Gastrocnemius medialis (tissue), 4 donors: ENCODE data around the gene SORT1. TPM values are rescaled to one million over a fixed set of nuclear protein-coding genes. Genes with fewer than 3 reads are reported as not detected.

Source experiments
- ATAC-seq, 2 donors: fragments of 150-250 bp; one replicate each; pipeline ENCODE4 v1.9.1; 2016
- DNase-seq, 2 donors: peaks; one replicate each; pipeline ENCODE4 v3.0.0-alpha.2; 2019
- H3K27ac ChIP-seq, 4 donors: fragments of 200-600 bp; sonication (generic); 1 replicate in 1 of 4; 2 replicates in 3 of 4; pipeline ENCODE4 v1.5.1; 2016 to 2018; ENCODE audit warnings: mild to moderate bottlenecking in 2 of 4, moderate library complexity in 1 of 4
- H3K27me3 ChIP-seq, 3 donors: fragments of 200-600 bp; sonication (generic) in 2 of 3; 1 replicate in 1 of 3; 2 replicates in 2 of 3; pipeline versions ENCODE4 v1.5.1 to v1.6.0; 2016 to 2019; ENCODE audit warnings: mild to moderate bottlenecking in 1 of 3, moderate library complexity in 1 of 3
- H3K36me3 ChIP-seq, 2 donors: fragments of 200-600 bp; sonication (generic) in 1 of 2; one replicate each; pipeline ENCODE4 v1.5.1; 2017 to 2018
- H3K4me1 ChIP-seq, 2 donors: fragments of 200-600 bp; sonication (generic) in 1 of 2; one replicate each; pipeline ENCODE4 v1.5.1; 2016 to 2017; ENCODE audit warnings: mild to moderate bottlenecking in 2 of 2
- H3K4me3 ChIP-seq, 4 donors: fragments of 200-600 bp; sonication (generic) in 3 of 4; 1 replicate in 1 of 4; 2 replicates in 3 of 4; pipeline ENCODE4 v1.5.1; 2016 to 2019; ENCODE audit warnings: mild to moderate bottlenecking in 2 of 4
- H3K9me3 ChIP-seq, 3 donors: fragments of 200-600 bp; sonication (generic) in 2 of 3; 1 replicate in 1 of 3; 2 replicates in 2 of 3; pipeline ENCODE4 v1.5.1; 2016 to 2019
- CTCF ChIP-seq, 5 experiments: fragments of 450-650 bp in 3 of 5; fragments of 200-600 bp in 2 of 5; sonication (generic) in 2 of 5; IDR thresholded peaks in 4 of 5; conservative IDR thresholded peaks in 1 of 5; 1 replicate in 4 of 5; 2 replicates in 1 of 5; pipeline ENCODE4 v1.5.1; 2016 to 2019; ENCODE audit warnings: antibody characterized with exemption in 5 of 5, mild to moderate bottlenecking in 3 of 5, moderate library complexity in 3 of 5
- POLR2A ChIP-seq, 2 donors: fragments of 450-650 bp; IDR thresholded peaks; one replicate each; pipeline ENCODE4 v1.6.1; 2017; ENCODE audit warnings: antibody characterized with exemption in 2 of 2, mild to moderate bottlenecking in 2 of 2, moderate library complexity in 2 of 2
- in situ Hi-C, 4 donors: fragments of 200-750 bp; cut with MboI; loops; one replicate each; pipeline versions ENCODE4 v1.15.0 to v1.8.0; 2017; ENCODE audit warnings: low sequenced_read_pairs in 4 of 4
- intact Hi-C: fragments of 100-400 bp; cut with DNase I; formaldehyde crosslinking; loops from one replicate; pipeline ENCODE4 v1.15.1; 2023; ENCODE audit warnings: low total_unique reads
- total RNA-seq, 4 donors: library from RNA; depleted of rRNA; stranded (reverse); fragments of >200 nt; gene quantifications; one replicate each; pipeline versions ENCODE4 v1.1.0 to v1.2.3, GENCODE V29; 2016

SORT1 gene
- total RNA-seq, 4 donors from 2014 or later = 93.7 to 226 (median 190) TPM

- intact Hi-C loops = loop anchor here (2.0 kb wide), 1 partner anchor 22 kb away; no protein-coding TSS in a partner anchor
- in situ Hi-C loops = no loop called here
- ATAC-seq (peak; percentile 85), DNase-seq (peak; percentile 31 to 37)
- TF ChIP-seq POLR2A (IDR thresholded peaks at IDR 0.05) = peak in 1 of 2 donors; percentile 48
- TF ChIP-seq CTCF (IDR thresholded peaks at IDR 0.05 in 4 of 5, conservative IDR thresholded peaks at IDR 0.05 in 1 of 5) = no peak
- Histone ChIP-seq H3K27ac (peak overlapping the region; percentile 92 to 97 (median 93)), H3K27me3 (no peaks in the 10 kb centered on the region), H3K36me3 (peaks cover 0 to 28% of the 10 kb centered on the region in 2 donors), H3K9me3 (no peaks in the 10 kb centered on the region), H3K4me3 (peak overlapping the region; percentile 18 to 45 (median 32)), H3K4me1 (peaks cover 53 to 56% of the 10 kb centered on the region in 2 donors)
Observed at GRCh38 chr1:109370712-109371340, 26.9 kb downstream of the SORT1 start.

- Histone ChIP-seq H3K4me1 (peaks cover 60 to 63% of the 10 kb centered on the region in 2 donors), H3K27ac (peak overlapping the region; percentile 92 to 97 (median 93)), H3K4me3 (no peak overlapping the region), H3K9me3 (no peaks in the 10 kb centered on the region), H3K36me3 (peaks cover 0 to 32% of the 10 kb centered on the region in 2 donors), H3K27me3 (no peaks in the 10 kb centered on the region)
- in situ Hi-C loops = no loop called here
- intact Hi-C loops = no loop called here
- ATAC-seq (no peak), DNase-seq (no peak)
- TF ChIP-seq POLR2A (IDR thresholded peaks at IDR 0.05) (no peak), CTCF (IDR thresholded peaks at IDR 0.05 in 4 of 5, conservative IDR thresholded peaks at IDR 0.05 in 1 of 5) (no peak)
Observed at GRCh38 chr1:109369167-109369746, 28.5 kb downstream of the SORT1 start.

- no peak for DNase-seq
- Histone ChIP-seq H3K9me3 (no peaks in the 10 kb centered on the region), H3K27me3 (no peaks in the 10 kb centered on the region), H3K27ac (peak overlapping the region; percentile 92 to 97 (median 93)), H3K4me3 (no peak overlapping the region), H3K4me1 (peaks cover 60 to 66% of the 10 kb centered on the region in 2 donors), H3K36me3 (peaks cover 0 to 32% of the 10 kb centered on the region in 2 donors)
- TF ChIP-seq POLR2A (IDR thresholded peaks at IDR 0.05) = no peak
- TF ChIP-seq CTCF (IDR thresholded peaks at IDR 0.05 in 4 of 5, conservative IDR thresholded peaks at IDR 0.05 in 1 of 5) = no peak
- in situ Hi-C loops (no loop called here), intact Hi-C loops (no loop called here)
- ATAC-seq = no peak
Observed at GRCh38 chr1:109368464-109368863, 29.3 kb downstream of the SORT1 start.

GRCh38 chr1:109367626-109368025 is 30.1 kb downstream of the SORT1 start:
- no peak for TF ChIP-seq POLR2A (IDR thresholded peaks at IDR 0.05)
- TF ChIP-seq CTCF (IDR thresholded peaks at IDR 0.05 in 4 of 5, conservative IDR thresholded peaks at IDR 0.05 in 1 of 5) = no peak
- Histone ChIP-seq H3K4me3 (no peak overlapping the region), H3K9me3 (no peaks in the 10 kb centered on the region), H3K27me3 (no peaks in the 10 kb centered on the region), H3K36me3 (peaks cover 0 to 32% of the 10 kb centered on the region in 2 donors), H3K27ac (peak overlapping the region; percentile 92 to 97 (median 93)), H3K4me1 (peaks cover 60 to 65% of the 10 kb centered on the region in 2 donors)
- intact Hi-C loops (no loop called here), in situ Hi-C loops (no loop called here)
- no peak for DNase-seq
- no peak for ATAC-seq
